Pancreas (tissue), 10 donors: ENCODE measurements around the gene ENAM. TPM values are rescaled to one million over a fixed set of nuclear protein-coding genes. Genes with fewer than 3 reads are reported as not detected.

ENCODE experiments used
- ATAC-seq, 4 donors: fragments of 200-7000 bp; cut with Tn5 transposase; one replicate each; pipeline versions ENCODE4 v1.8.0 to v1.9.1; 2020; ENCODE audit warnings: mild to moderate bottlenecking in 4 of 4, moderate library complexity in 4 of 4
- DNase-seq, 6 donors: peaks; one replicate each; pipeline ENCODE4 v3.0.0-alpha.2; 2020
- FAIRE-seq: peaks from 2 replicates; lab custom pipeline; 2012; peaks lifted over from hg19 to GRCh38; lab: Jason Lieb, UNC
- H3K27ac ChIP-seq, 4 donors: fragments of 200-600 bp; sonication (generic); 1 replicate in 3 of 4; 2 replicates in 1 of 4; pipeline versions ENCODE4 v1.5.0 to v1.8.0; 2020
- H3K27me3 ChIP-seq, 4 donors: fragments of 200-600 bp; one replicate each; pipeline ENCODE4 v1.8.0; 2021
- H3K36me3 ChIP-seq, 3 donors: fragments of 200-600 bp; sonication (generic) in 1 of 3; one replicate each; pipeline versions ENCODE4 v1.5.0 to v1.8.0; 2020 to 2021
- H3K4me1 ChIP-seq, 3 donors: fragments of 200-600 bp; one replicate each; pipeline ENCODE4 v1.8.0; 2021
- H3K4me3 ChIP-seq, 4 donors: fragments of 200-600 bp; sonication (generic) in 2 of 4; one replicate each; pipeline versions ENCODE4 v1.5.0 to v1.8.0; 2020 to 2021
- H3K9me3 ChIP-seq, 4 donors: fragments of 200-600 bp; one replicate each; pipeline ENCODE4 v1.8.0; 2021
- WGBS, 2 donors: extraction: QIAGEN DNeasy Blood & Tissue Kit; methylation state at CpG; one replicate each; pipeline ENCODE4 v1.1.7; 2013; 5-methylcytosine and 5-hydroxymethylcytosine counted together
- intact Hi-C, 3 donors: fragments of 100-400 bp; cut with DNase I; formaldehyde crosslinking; loops; one replicate each; pipeline versions ENCODE4 v1.11.1 to v1.14.2; 2022
- polyA plus RNA-seq, 2 donors: library from polyadenylated mRNA; stranded (reverse); fragments of 200-250 nt; gene quantifications; one replicate each; pipeline ENCODE4 v1.2.3, GENCODE V29; 2013
- total RNA-seq, 6 donors: library from RNA; stranded (reverse); fragmentation: NEBNext Ultra II Directional in 4 of 6; extraction: Animal tissue kit (Norgen Biotek cat#: 25700) in 4 of 6; gene quantifications; one replicate each; pipeline versions ENCODE4 v1.2.1 to v1.2.4, GENCODE V29; 2021 to 2023
- TF ChIP-seq, protein P1 (sequence below), 4 donors: fragments of 200-600 bp; sonication (generic) in 3 of 4; IDR thresholded peaks; one replicate each; pipeline versions ENCODE4 v1.5.0 to v1.8.0; 2021; ENCODE audit warnings: antibody characterized with exemption in 4 of 4
- donor health status: healthy with polysubstance abuse.
- donor health status: DM: no; HTN: no; CAD: no; lungs with moderate emphysema.
- donor health status: DM: no; HTN: no; CAD: no.
- donor health status: control.
- donor health status: control.
- donor health status: Bipolar disorder and iron deficiency.
- donor health status: DM: yes; HTN: yes; CAD: no.
- donor health status: DM: no; HTN: no; CAD: no.
- donor health status: DM: no; HTN: no; CAD: no.
- donor health status: DM: yes; HTN: yes; CAD: no.

Gene ENAM, protein sequence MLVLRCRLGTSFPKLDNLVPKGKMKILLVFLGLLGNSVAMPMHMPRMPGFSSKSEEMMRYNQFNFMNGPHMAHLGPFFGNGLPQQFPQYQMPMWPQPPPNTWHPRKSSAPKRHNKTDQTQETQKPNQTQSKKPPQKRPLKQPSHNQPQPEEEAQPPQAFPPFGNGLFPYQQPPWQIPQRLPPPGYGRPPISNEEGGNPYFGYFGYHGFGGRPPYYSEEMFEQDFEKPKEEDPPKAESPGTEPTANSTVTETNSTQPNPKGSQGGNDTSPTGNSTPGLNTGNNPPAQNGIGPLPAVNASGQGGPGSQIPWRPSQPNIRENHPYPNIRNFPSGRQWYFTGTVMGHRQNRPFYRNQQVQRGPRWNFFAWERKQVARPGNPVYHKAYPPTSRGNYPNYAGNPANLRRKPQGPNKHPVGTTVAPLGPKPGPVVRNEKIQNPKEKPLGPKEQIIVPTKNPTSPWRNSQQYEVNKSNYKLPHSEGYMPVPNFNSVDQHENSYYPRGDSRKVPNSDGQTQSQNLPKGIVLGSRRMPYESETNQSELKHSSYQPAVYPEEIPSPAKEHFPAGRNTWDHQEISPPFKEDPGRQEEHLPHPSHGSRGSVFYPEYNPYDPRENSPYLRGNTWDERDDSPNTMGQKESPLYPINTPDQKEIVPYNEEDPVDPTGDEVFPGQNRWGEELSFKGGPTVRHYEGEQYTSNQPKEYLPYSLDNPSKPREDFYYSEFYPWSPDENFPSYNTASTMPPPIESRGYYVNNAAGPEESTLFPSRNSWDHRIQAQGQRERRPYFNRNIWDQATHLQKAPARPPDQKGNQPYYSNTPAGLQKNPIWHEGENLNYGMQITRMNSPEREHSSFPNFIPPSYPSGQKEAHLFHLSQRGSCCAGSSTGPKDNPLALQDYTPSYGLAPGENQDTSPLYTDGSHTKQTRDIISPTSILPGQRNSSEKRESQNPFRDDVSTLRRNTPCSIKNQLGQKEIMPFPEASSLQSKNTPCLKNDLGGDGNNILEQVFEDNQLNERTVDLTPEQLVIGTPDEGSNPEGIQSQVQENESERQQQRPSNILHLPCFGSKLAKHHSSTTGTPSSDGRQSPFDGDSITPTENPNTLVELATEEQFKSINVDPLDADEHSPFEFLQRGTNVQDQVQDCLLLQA
- total RNA-seq (1 to 10 TPM in 4 of 6 donors, under 1 TPM in 2; 0.66 to 1.9 (median 1.3) TPM), polyA plus RNA-seq (1 to 10 TPM in 1 of 2 donors, under 1 TPM in 1; 0.57 to 3.2 TPM)

DNA sequence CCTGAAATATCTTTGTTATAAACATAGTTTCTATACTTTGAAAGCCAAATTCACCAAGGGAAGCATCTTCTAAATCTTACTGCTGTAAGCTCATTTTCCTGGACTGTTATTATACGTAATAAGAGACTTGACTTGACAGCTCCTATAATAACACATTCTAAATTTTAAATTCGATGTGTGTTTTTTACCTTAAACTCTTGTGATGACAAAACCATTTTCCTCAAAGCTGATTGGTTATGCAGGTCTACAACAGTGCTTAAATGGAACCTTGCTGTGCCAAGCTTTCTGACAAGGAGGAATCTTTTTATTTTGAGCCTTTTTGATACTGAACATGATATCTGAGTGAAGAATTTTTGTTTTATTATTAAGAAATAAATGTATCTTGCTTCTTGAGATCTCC, at the start of gene ENAM:
Gene ENAM (plus strand): TSS at position 301 of the 400 bp plus-strand sequence. CDS start 757 bp downstream, outside the sequence.
- Histone ChIP-seq H3K4me3 (no peak within 1 kb of the TSS), H3K9me3 (no peaks in the 10 kb centered on the region), H3K27ac (no peak within 1 kb of the TSS), H3K27me3 (no peaks in the 10 kb centered on the region), H3K36me3 (no peaks in the 10 kb centered on the region), H3K4me1 (no peaks in the 10 kb centered on the region)
- no peak for DNase-seq
- TF ChIP-seq, protein P1, sequence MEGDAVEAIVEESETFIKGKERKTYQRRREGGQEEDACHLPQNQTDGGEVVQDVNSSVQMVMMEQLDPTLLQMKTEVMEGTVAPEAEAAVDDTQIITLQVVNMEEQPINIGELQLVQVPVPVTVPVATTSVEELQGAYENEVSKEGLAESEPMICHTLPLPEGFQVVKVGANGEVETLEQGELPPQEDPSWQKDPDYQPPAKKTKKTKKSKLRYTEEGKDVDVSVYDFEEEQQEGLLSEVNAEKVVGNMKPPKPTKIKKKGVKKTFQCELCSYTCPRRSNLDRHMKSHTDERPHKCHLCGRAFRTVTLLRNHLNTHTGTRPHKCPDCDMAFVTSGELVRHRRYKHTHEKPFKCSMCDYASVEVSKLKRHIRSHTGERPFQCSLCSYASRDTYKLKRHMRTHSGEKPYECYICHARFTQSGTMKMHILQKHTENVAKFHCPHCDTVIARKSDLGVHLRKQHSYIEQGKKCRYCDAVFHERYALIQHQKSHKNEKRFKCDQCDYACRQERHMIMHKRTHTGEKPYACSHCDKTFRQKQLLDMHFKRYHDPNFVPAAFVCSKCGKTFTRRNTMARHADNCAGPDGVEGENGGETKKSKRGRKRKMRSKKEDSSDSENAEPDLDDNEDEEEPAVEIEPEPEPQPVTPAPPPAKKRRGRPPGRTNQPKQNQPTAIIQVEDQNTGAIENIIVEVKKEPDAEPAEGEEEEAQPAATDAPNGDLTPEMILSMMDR (IDR thresholded peaks at IDR 0.05): no peak
- FAIRE-seq: no peak
- intact Hi-C loops: no loop called here
- ATAC-seq: no peak
- WGBS, 2 donors: 84 to 89% methylated on average over 2 of the region's 2 CpGs

DNA sequence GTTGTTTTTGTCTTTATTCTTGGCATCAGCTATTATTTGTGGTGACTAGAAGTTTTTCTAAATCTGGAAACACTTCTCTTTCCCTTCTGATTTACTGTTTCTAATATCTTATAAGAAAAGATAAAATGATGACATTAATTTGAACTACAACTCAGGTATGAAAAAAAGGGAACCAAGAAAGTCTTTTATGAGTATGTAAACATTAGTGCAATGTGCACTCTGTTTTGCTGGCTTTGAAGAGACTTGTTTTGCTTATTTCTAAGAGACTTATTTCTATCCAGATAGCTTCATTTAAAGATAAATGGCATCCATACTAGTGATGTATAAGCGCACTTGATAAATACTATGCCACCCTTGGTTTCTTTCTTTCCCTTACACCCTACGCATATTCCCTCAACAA, 46.6 kb upstream of the ENAM start:
- no peak overlapping the region for H3K27ac ChIP-seq
- TF ChIP-seq, protein P1 (IDR thresholded peaks at IDR 0.05): no peak
- peaks cover 0 to 18% (median 0%) of the 10 kb centered on the region in 3 donors for H3K4me1 ChIP-seq
- ATAC-seq (no peak), FAIRE-seq (no peak), DNase-seq (no peak)
- H3K36me3 ChIP-seq: no peaks in the 10 kb centered on the region
- no peak overlapping the region for H3K4me3 ChIP-seq
- H3K9me3 ChIP-seq: no peaks in the 10 kb centered on the region
- H3K27me3 ChIP-seq: no peaks in the 10 kb centered on the region
- intact Hi-C loops: no loop called here
- WGBS, 2 donors: 93 to 98% methylated on average over 2 of the region's 2 CpGs

DNA sequence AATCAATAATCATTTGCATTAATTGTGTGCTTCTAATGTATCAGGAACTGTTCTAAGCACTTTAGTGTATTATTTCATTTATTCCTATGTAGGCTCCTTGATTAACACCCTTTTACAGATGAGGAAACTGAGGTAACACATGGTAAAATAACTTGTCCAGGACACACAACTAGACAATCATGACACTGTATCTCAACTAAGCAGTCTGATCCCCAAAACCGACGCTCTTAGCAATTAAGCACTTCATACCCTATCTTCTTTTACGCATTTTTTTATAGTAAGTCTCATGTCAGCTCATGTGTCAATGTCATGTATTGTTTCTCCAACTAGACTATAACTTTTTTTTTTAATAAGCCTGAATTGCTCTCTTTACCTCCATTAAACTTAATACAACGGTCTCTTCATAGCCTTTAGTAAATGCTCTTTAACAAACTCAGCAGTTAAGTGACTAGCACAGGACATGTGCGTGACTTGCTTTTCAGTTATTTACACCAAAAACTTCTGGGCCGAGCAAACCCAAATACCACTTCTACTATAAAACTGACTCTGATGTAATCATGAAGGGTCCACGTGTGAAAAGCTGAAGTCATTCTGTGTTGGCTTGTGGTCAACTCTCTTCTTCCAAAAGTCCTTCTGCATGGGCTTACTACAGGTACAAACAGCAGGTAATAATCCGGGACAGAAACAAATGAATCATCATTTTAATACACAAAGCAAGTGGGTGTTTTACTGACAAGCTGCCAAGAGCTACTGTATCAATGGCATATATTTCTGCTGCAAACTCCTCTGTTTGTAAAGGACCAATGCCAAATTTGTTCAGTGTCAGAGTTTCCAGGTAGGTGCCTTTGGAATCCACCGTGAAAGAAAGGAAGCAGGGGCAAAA, 44.4 kb upstream of the ENAM start:
- H3K36me3 ChIP-seq: no peaks in the 10 kb centered on the region
- H3K4me1 ChIP-seq: peaks cover 0 to 18% (median 0%) of the 10 kb centered on the region in 3 donors
- peak; percentile 95 to 98 (median 96) for ATAC-seq
- 33 to 35% methylated on average over 9 of the region's 9 CpGs for WGBS, 2 donors
- H3K4me3 ChIP-seq: no peak overlapping the region
- FAIRE-seq: no peak
- H3K9me3 ChIP-seq: no peaks in the 10 kb centered on the region
- peak in 3 of 6 donors; percentile 69 to 77 (median 72) for DNase-seq
- TF ChIP-seq, protein P1 (IDR thresholded peaks at IDR 0.05): no peak
- intact Hi-C loops: no loop called here
- H3K27me3 ChIP-seq: no peaks in the 10 kb centered on the region
- H3K27ac ChIP-seq: peak overlapping the region in 2 of 4 donors; percentile 33 to 48

DNA sequence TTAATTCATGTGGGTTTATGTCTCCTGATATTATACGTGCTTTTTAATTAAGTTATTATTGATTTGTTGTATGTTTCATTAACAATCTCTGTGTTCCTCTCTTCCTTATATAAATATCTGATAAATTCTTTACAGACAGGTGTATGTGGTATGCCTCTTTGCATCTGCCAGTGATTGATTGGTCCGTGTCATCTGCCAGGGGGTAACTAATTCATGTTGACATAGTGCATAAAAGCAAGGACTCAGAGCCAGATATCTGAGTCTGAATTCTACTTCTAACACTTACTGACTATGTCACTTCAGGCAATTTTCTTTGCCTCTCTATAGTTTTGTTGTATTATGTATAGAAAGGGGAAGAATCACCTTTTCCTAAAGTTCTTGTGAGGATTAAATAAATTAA, 41.7 kb upstream of the ENAM start:
- 50 to 51% methylated on average over 2 of the region's 2 CpGs for WGBS, 2 donors

More for the DNA sequence above, 41.7 kb upstream of the ENAM start:
- no peak overlapping the region for H3K4me3 ChIP-seq
- no peak for FAIRE-seq
- no peak overlapping the region for H3K27ac ChIP-seq
- no peak for DNase-seq
- H3K27me3 ChIP-seq: no peaks in the 10 kb centered on the region
- peaks cover 0 to 18% (median 0%) of the 10 kb centered on the region in 3 donors for H3K4me1 ChIP-seq
- no peaks in the 10 kb centered on the region for H3K9me3 ChIP-seq
- TF ChIP-seq, protein P1 (IDR thresholded peaks at IDR 0.05): no peak
- no peaks in the 10 kb centered on the region for H3K36me3 ChIP-seq
- intact Hi-C loops: no loop called here
- ATAC-seq: no peak
